ENCODE data around the gene JAZF1.

DNA sequence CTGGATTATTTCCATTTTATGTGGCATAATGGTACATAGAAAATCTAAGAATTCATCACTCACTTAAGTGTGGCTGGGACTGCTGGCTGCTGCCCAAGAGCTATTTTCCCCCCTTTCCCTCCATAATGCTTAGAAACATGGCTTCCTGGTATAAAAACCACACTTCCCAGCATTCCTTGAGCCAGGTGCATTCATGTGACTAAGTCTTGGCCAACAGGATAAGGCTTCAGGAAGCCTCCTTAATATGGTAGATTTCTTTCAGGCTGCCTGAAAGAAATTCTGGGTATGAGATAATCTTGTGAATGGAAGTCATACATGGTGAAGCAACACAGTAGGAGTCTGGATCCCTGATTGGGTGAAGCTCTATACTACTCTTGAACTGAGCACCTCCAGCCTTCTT lies 178.0 kb downstream of the JAZF1 start:
- TF ChIP-seq, protein P1, sequence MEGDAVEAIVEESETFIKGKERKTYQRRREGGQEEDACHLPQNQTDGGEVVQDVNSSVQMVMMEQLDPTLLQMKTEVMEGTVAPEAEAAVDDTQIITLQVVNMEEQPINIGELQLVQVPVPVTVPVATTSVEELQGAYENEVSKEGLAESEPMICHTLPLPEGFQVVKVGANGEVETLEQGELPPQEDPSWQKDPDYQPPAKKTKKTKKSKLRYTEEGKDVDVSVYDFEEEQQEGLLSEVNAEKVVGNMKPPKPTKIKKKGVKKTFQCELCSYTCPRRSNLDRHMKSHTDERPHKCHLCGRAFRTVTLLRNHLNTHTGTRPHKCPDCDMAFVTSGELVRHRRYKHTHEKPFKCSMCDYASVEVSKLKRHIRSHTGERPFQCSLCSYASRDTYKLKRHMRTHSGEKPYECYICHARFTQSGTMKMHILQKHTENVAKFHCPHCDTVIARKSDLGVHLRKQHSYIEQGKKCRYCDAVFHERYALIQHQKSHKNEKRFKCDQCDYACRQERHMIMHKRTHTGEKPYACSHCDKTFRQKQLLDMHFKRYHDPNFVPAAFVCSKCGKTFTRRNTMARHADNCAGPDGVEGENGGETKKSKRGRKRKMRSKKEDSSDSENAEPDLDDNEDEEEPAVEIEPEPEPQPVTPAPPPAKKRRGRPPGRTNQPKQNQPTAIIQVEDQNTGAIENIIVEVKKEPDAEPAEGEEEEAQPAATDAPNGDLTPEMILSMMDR (IDR thresholded peaks at IDR 0.05) = no peak
- TF ChIP-seq POLR2A (IDR thresholded peaks at IDR 0.05) = no peak
- no peak for TF ChIP-seq POLR2AphosphoS5 (IDR thresholded peaks at IDR 0.05)

All from breast epithelium (tissue), 3 donors.